Measurements from ENCODE around the gene LGR4. TPM values are rescaled to one million over a fixed set of nuclear protein-coding genes. Genes with fewer than 3 reads are reported as not detected.

Gene LGR4
- total and polyA plus RNA-seq, 2 donors (not counting 1 experiment from before 2014, with no cell fraction given): 0.92 to 3.3 TPM

- Histone ChIP-seq H3K4me3 (ENCODE audit: control extremely low read depth in 1 of 5, extremely low read depth in 1 of 5, insufficient read depth in 1 of 5, low read depth in 2 of 5, low read length in 4 of 5) (no peak overlapping the region), H3K36me3 (replicated peaks in 1 of 2; ENCODE audit: control extremely low read depth in 1 of 2, control insufficient read depth in 1 of 2, extremely low read depth in 1 of 2, insufficient read depth in 2 of 2, low read length in 1 of 2) (no peaks in the 10 kb centered on the region), H3K27ac (ENCODE audit: low read length in 2 of 2) (no peak overlapping the region), H3K27me3 (replicated peaks in 1 of 4; ENCODE audit: control extremely low read depth in 1 of 4, control insufficient read depth in 3 of 4, insufficient read depth in 4 of 4, low read length in 3 of 4) (no peaks in the 10 kb centered on the region), H3K4me1 (ENCODE audit: control insufficient read depth in 2 of 2, insufficient read depth in 2 of 2, low read length in 2 of 2) (no peaks in the 10 kb centered on the region), H3K4me2 (replicated peaks; ENCODE audit: low read depth, low read length, poor library complexity, severe bottlenecking) (no peak overlapping the region), H2AFZ (ENCODE audit: insufficient read depth, low read depth, low read length, poor library complexity, severe bottlenecking) (no peak overlapping the region), H3K79me2 (ENCODE audit: control insufficient read depth, insufficient read depth, low read length) (no peaks in the 10 kb centered on the region), H3K9ac (ENCODE audit: low read length) (no peak overlapping the region), H4K20me1 (ENCODE audit: control insufficient read depth, insufficient read depth, low read length, poor library complexity, severe bottlenecking) (no peaks in the 10 kb centered on the region), H3K9me3 (ENCODE audit: control extremely low read depth in 1 of 3, control insufficient read depth in 2 of 3, insufficient read depth in 1 of 3, low read length in 2 of 3) (no peaks in the 10 kb centered on the region)
- no CpG with 5 or more reads among the region's 4 CpGs for whole genome bisulfite sequencing (ENCODE audit: insufficient coverage)
- H3K9me3 Mint-ChIP-seq (ENCODE audit: insufficient read depth): no peaks in the 10 kb centered on the region
- ChIA-PET POLR2A (no interaction called here), CTCF (interaction anchor here (0.9 to 7.3 kb wide), 3 partner anchors 9 to 28 kb away, joined by 3 to 118 read pairs (median 3); partner anchors contain the start of gene LGR4)
- H3K27me3 Mint-ChIP-seq: no peaks in the 10 kb centered on the region
- H3K27ac Mint-ChIP-seq: no peak overlapping the region
- H3K4me3 Mint-ChIP-seq: no peak overlapping the region
- DNase-seq (no peak), ATAC-seq (ENCODE audit: low read depth) (no peak)
- no peak for TF ChIP-seq CTCF (IDR thresholded peaks at IDR 0.05)
- TF ChIP-seq EZH2 (IDR thresholded peaks at IDR 0.05; ENCODE audit: borderline replicate concordance, insufficient read depth, low read depth, low read length, poor library complexity, severe bottlenecking): no peak
- intact Hi-C loops (cut with micrococcal nuclease): no loop called here
- H3K4me1 Mint-ChIP-seq: no peaks in the 10 kb centered on the region
These were observed 9.4 kb upstream of the LGR4 start for GRCh38 chr11:27481992-27482391.

- Mint-ChIP-seq H3K27me3 (no peaks in the 10 kb centered on the region), H3K4me3 (no peak overlapping the region), H3K4me1 (peaks cover 4% of the 10 kb centered on the region), H3K9me3 (ENCODE audit: insufficient read depth) (no peaks in the 10 kb centered on the region), H3K27ac (no peak overlapping the region)
- Histone ChIP-seq H3K27me3 (replicated peaks in 1 of 4; ENCODE audit: control extremely low read depth in 1 of 4, control insufficient read depth in 3 of 4, insufficient read depth in 4 of 4, low read length in 3 of 4) (no peaks in the 10 kb centered on the region), H3K4me2 (replicated peaks; ENCODE audit: low read depth, low read length, poor library complexity, severe bottlenecking) (no peak overlapping the region), H3K4me3 (ENCODE audit: control extremely low read depth in 1 of 5, extremely low read depth in 1 of 5, insufficient read depth in 1 of 5, low read depth in 2 of 5, low read length in 4 of 5) (no peak overlapping the region), H3K79me2 (ENCODE audit: control insufficient read depth, insufficient read depth, low read length) (no peaks in the 10 kb centered on the region), H3K9ac (ENCODE audit: low read length) (no peak overlapping the region), H3K4me1 (ENCODE audit: control insufficient read depth in 2 of 2, insufficient read depth in 2 of 2, low read length in 2 of 2) (no peaks in the 10 kb centered on the region), H3K27ac (ENCODE audit: low read length in 2 of 2) (no peak overlapping the region), H4K20me1 (ENCODE audit: control insufficient read depth, insufficient read depth, low read length, poor library complexity, severe bottlenecking) (no peaks in the 10 kb centered on the region), H2AFZ (ENCODE audit: insufficient read depth, low read depth, low read length, poor library complexity, severe bottlenecking) (no peak overlapping the region), H3K9me3 (ENCODE audit: control extremely low read depth in 1 of 3, control insufficient read depth in 2 of 3, insufficient read depth in 1 of 3, low read length in 2 of 3) (no peaks in the 10 kb centered on the region), H3K36me3 (replicated peaks in 1 of 2; ENCODE audit: control extremely low read depth in 1 of 2, control insufficient read depth in 1 of 2, extremely low read depth in 1 of 2, insufficient read depth in 2 of 2, low read length in 1 of 2) (no peaks in the 10 kb centered on the region)
- TF ChIP-seq EZH2 (IDR thresholded peaks at IDR 0.05; ENCODE audit: borderline replicate concordance, insufficient read depth, low read depth, low read length, poor library complexity, severe bottlenecking): no peak
- no peak for TF ChIP-seq CTCF (IDR thresholded peaks at IDR 0.05)
- intact Hi-C loops (cut with micrococcal nuclease): no loop called here
- DNase-seq: no peak
- POLR2A ChIA-PET: no interaction called here
- ATAC-seq (ENCODE audit: low read depth): no peak
- 100% methylated on average over 1 of the region's 2 CpGs for WGBS (ENCODE audit: insufficient coverage)
- CTCF ChIA-PET: interaction anchor here (4.2 to 4.6 kb wide), 2 partner anchors 9 to 20 kb away, joined by 27 to 28 read pairs; no protein-coding TSS in a partner anchor
These were observed 5.2 kb upstream of the LGR4 start for GRCh38 chr11:27477831-27478230.
